Esophagus muscularis mucosa (tissue), 4 donors: ENCODE measurements around the gene AASDHPPT. TPM values are rescaled to one million over a fixed set of nuclear protein-coding genes. Genes with fewer than 3 reads are reported as not detected.

Source experiments
- DNase-seq: peaks from one replicate; pipeline ENCODE4 v3.0.0-alpha.2; 2017; ENCODE audit errors: extremely low spot score
- H3K27ac ChIP-seq, 4 donors: fragments of 200-600 bp; sonication (generic); replicated peaks in 1 of 4; 1 replicate in 3 of 4; 2 replicates in 1 of 4; pipeline ENCODE4 v1.5.1; 2016 to 2019; ENCODE audit warnings: mild to moderate bottlenecking in 1 of 4
- H3K27me3 ChIP-seq, 4 donors: fragments of 200-600 bp; sonication (generic); one replicate each; pipeline versions ENCODE4 v1.5.1 to v1.6.0; 2016 to 2019
- H3K36me3 ChIP-seq, 4 donors: fragments of 200-600 bp; sonication (generic); one replicate each; pipeline ENCODE4 v1.5.1; 2016 to 2019
- H3K4me1 ChIP-seq, 4 donors: fragments of 200-600 bp; sonication (generic); one replicate each; pipeline ENCODE4 v1.5.1; 2016 to 2019
- H3K4me3 ChIP-seq, 4 donors: fragments of 200-600 bp; sonication (generic); 1 replicate in 2 of 4; 2 replicates in 2 of 4; pipeline ENCODE4 v1.5.1; 2016 to 2019; ENCODE audit warnings: mild to moderate bottlenecking in 4 of 4, moderate library complexity in 1 of 4
- H3K9me3 ChIP-seq, 4 donors: fragments of 200-600 bp; sonication (generic); 1 replicate in 3 of 4; 2 replicates in 1 of 4; pipeline ENCODE4 v1.5.1; 2016 to 2019
- EP300 ChIP-seq: sonication (generic); formaldehyde crosslinking; IDR thresholded peaks from one replicate; pipeline ENCODE4 v1.6.1; 2017; ENCODE audit warnings: antibody characterized with exemption
- POLR2A ChIP-seq: fragments of 450-650 bp; IDR thresholded peaks from one replicate; pipeline ENCODE4 v1.6.1; 2017; ENCODE audit warnings: antibody characterized with exemption, moderate library complexity, mild to moderate bottlenecking, low read depth
- POLR2AphosphoS5 ChIP-seq, 2 donors: sonication (generic); formaldehyde crosslinking; IDR thresholded peaks; one replicate each; pipeline ENCODE4 v1.6.1; 2017; ENCODE audit warnings: antibody characterized with exemption in 2 of 2
- WGBS: methylation state at CpG from one replicate; pipeline ENCODE4 v1.1.5; 2018; 5-methylcytosine and 5-hydroxymethylcytosine counted together
- intact Hi-C: fragments of 100-400 bp; cut with DNase I; formaldehyde crosslinking; loops from one replicate; pipeline ENCODE4 v1.15.1; 2023
- total RNA-seq, 4 donors: library from RNA; depleted of rRNA; stranded (reverse); fragments of >200 nt; gene quantifications; one replicate each; pipeline versions ENCODE4 v1.1.0 to v1.2.1, GENCODE V29; 2016
- TF ChIP-seq, protein P1 (sequence below), 3 experiments: fragments of 200-600 bp in 2 of 3; fragments of 450-650 bp in 1 of 3; sonication (generic) in 2 of 3; IDR thresholded peaks; one replicate each; pipeline ENCODE4 v1.5.1; 2017 to 2019; ENCODE audit warnings: antibody characterized with exemption in 3 of 3, mild to moderate bottlenecking in 2 of 3, moderate library complexity in 1 of 3

The AASDHPPT gene, protein sequence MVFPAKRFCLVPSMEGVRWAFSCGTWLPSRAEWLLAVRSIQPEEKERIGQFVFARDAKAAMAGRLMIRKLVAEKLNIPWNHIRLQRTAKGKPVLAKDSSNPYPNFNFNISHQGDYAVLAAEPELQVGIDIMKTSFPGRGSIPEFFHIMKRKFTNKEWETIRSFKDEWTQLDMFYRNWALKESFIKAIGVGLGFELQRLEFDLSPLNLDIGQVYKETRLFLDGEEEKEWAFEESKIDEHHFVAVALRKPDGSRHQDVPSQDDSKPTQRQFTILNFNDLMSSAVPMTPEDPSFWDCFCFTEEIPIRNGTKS
- total RNA-seq: 10 to 100 TPM; 23.7 to 28.0 (median 24.7) TPM

DNA sequence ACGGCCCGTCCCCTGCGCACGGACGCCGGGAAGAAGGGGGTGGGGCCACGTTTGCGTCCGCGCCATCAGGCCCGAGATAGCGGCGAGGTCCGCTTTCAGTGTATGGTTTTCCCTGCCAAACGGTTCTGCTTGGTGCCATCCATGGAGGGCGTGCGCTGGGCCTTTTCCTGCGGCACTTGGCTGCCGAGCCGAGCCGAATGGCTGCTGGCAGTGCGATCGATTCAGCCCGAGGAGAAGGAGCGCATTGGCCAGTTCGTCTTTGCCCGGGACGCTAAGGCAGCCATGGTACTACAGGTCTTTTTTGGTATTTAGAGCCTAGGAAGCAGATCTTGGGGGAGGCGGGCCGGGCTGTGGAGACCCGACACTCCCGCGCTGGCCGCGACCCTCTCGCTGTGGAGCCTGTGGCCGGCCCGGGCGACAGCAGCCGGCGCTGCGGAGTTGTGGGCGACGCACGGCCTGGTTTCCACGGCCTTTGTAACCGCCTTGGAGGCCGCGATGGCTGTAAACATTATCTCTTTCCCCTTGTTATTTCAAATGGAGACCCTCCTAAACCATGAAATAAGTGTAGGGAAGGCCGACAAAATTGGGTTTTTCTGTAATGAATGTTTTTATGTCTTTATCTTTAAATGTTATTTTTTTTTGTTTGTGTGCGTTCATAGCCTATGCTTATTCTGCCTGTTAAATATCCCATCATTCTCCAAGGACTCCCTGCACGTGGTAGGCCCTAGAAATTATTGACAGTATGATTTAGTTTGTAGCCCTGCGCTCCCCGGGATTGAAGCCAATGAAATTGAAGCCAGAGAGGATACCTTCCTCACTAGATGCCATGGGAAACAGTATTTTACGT lies at the start of gene AASDHPPT:
Gene AASDHPPT (plus strand): TSS at position 54 of the 847 bp plus-strand sequence. CDS start 49 bp downstream, at position 103.
- intact Hi-C loops: loop anchor here (5.0 kb wide), 1 partner anchor 56 kb away; the partner anchor contains the start of gene MSANTD4
- Histone ChIP-seq H3K27me3 (no peaks in the 10 kb centered on the region), H3K9me3 (no peaks in the 10 kb centered on the region), H3K4me3 (peak within 1 kb of the TSS; percentile 66 to 72 (median 69)), H3K36me3 (peaks cover 0 to 26% (median 5%) of the 10 kb centered on the region in 4 donors), H3K4me1 (peaks cover 24 to 64% (median 59%) of the 10 kb centered on the region in 4 donors), H3K27ac (peak within 1 kb of the TSS; percentile 93 to 97 (median 95))
- TF ChIP-seq POLR2A (peak; percentile 46), POLR2AphosphoS5 (IDR thresholded peaks at IDR 0.05) (peak; percentile 70 to 91)
- TF ChIP-seq, protein P1, sequence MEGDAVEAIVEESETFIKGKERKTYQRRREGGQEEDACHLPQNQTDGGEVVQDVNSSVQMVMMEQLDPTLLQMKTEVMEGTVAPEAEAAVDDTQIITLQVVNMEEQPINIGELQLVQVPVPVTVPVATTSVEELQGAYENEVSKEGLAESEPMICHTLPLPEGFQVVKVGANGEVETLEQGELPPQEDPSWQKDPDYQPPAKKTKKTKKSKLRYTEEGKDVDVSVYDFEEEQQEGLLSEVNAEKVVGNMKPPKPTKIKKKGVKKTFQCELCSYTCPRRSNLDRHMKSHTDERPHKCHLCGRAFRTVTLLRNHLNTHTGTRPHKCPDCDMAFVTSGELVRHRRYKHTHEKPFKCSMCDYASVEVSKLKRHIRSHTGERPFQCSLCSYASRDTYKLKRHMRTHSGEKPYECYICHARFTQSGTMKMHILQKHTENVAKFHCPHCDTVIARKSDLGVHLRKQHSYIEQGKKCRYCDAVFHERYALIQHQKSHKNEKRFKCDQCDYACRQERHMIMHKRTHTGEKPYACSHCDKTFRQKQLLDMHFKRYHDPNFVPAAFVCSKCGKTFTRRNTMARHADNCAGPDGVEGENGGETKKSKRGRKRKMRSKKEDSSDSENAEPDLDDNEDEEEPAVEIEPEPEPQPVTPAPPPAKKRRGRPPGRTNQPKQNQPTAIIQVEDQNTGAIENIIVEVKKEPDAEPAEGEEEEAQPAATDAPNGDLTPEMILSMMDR (IDR thresholded peaks at IDR 0.05): no peak
- DNase-seq: no peak
- under 1% methylated on average over 27 of the region's 55 CpGs for WGBS

DNA sequence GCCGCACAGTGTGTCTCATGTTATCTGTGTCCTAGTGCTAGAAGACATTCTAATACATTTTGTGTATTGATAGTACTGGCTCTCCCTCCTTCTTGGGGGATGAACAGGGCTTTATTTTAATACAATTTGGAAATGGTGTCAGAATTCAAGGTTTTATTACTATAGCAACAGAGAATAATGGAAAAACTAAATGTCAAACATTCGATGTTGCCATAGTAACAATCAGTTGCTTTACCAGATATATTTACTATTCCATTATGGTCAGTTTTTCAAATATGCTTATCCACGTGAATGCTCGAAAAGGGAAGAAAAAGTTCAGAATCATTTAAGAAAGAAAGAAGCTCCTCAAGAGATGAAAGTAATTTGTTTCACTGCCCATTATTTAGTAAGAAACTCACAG lies 46.9 kb upstream of the AASDHPPT start:
- Histone ChIP-seq H3K27me3 (no peaks in the 10 kb centered on the region), H3K36me3 (no peaks in the 10 kb centered on the region), H3K9me3 (no peaks in the 10 kb centered on the region), H3K27ac (no peak overlapping the region), H3K4me1 (no peaks in the 10 kb centered on the region), H3K4me3 (no peak overlapping the region)
- no peak for TF ChIP-seq POLR2A
- TF ChIP-seq EP300: no peak
- TF ChIP-seq, protein P1 (IDR thresholded peaks at IDR 0.05): no peak
- no peak for TF ChIP-seq POLR2AphosphoS5 (IDR thresholded peaks at IDR 0.05)
- intact Hi-C loops: no loop called here
- 66% methylated on average over 4 of the region's 4 CpGs for WGBS
- no peak for DNase-seq

DNA sequence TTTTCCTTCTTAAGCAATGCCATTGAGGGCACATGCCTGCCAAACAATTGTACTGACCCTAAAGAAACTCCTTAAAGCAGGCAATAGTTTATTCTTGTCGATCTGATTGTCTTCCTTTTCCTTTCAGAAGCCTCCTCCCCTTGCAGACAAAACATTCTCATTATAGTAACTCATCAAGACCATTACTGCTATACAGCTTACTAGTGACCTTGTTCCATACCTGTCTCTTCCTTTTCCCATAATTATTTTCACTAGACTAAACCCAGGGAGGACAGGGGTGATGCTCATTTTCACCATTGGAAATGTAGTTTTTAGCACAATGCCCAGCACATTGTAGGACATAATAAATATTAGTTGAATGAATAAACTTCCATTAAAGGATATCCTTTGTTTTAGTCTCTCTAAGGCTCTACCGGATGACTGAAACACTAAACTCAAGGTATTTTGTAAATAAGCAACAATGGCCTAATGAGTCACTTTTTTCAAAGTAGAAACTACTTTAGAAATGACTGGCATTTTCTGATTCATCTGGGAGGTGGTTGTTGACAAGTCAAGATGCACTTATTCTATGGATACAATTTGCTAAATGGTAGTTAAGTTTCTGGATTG lies 46.2 kb upstream of the AASDHPPT start:
- Histone ChIP-seq H3K27me3 (no peaks in the 10 kb centered on the region), H3K27ac (no peak overlapping the region), H3K4me1 (no peaks in the 10 kb centered on the region), H3K36me3 (no peaks in the 10 kb centered on the region), H3K4me3 (no peak overlapping the region), H3K9me3 (no peaks in the 10 kb centered on the region)
- DNase-seq: no peak
- intact Hi-C loops: no loop called here
- TF ChIP-seq POLR2A: no peak
- TF ChIP-seq, protein P1 (IDR thresholded peaks at IDR 0.05): no peak
- no peak for TF ChIP-seq EP300
- no peak for TF ChIP-seq POLR2AphosphoS5 (IDR thresholded peaks at IDR 0.05)
- 74% methylated on average over 2 of the region's 2 CpGs for WGBS

DNA sequence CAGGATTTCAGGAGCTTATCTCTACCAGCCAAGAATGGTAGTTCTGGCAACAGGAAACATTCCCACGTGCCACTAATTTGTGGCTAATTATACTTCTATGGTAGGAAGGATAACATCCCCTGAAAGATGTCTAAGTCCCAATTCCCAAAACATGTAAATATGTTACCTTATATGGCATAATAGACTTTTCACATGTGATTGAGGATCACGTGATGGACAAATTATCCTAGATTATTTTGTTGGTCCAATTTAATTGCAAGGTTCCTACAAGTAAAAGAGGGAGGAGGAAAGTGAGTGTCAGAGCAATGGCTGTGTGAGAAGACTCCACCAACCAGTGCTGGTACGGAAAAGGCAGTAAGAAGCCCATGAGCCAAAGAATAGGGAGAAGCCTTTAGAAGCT lies 45.5 kb upstream of the AASDHPPT start:
- Histone ChIP-seq H3K27me3 (no peaks in the 10 kb centered on the region), H3K4me3 (no peak overlapping the region), H3K27ac (no peak overlapping the region), H3K36me3 (no peaks in the 10 kb centered on the region), H3K9me3 (no peaks in the 10 kb centered on the region), H3K4me1 (no peaks in the 10 kb centered on the region)
- TF ChIP-seq POLR2AphosphoS5 (IDR thresholded peaks at IDR 0.05): no peak
- TF ChIP-seq, protein P1 (IDR thresholded peaks at IDR 0.05): no peak
- no peak for TF ChIP-seq POLR2A
- no peak for TF ChIP-seq EP300
- no peak for DNase-seq
- whole genome bisulfite sequencing: 90% methylated on average over 3 of the region's 3 CpGs
- intact Hi-C loops: no loop called here
